ENCODE results near the gene GRM4.
A peak's percentile ranks its signal among the peaks of the same experiment; 100 is the strongest.

DNA sequence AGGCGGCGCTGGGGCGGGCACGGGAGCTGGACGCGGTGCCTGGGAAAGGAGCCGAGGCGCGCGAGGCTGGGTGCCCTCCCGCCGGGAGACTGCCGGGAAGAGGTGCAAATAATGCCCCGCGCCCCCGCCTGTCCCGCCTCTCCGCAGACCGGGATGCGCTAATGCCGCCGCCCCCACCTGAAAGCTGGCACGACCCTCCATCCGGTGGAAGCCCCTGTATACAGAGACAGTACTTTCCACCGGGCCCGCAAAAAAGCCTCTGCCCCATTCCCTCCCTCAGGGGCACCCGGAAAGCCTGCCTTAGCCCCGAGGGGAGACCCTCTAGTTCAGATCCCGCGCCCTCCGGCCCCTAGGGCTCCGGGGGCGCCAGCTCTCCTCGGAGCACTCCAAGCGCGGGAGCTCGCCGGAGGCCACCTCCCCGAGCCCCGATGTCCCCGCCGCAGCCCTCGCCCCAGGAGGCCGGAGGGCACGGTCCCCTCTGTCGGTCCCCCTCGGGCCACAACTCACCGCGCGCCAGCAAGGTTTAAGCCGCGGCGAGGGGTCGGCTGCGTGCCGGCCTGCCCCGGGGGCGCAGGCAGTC lies 1.2 kb downstream of the GRM4 start:
- TF ChIP-seq, protein P1, sequence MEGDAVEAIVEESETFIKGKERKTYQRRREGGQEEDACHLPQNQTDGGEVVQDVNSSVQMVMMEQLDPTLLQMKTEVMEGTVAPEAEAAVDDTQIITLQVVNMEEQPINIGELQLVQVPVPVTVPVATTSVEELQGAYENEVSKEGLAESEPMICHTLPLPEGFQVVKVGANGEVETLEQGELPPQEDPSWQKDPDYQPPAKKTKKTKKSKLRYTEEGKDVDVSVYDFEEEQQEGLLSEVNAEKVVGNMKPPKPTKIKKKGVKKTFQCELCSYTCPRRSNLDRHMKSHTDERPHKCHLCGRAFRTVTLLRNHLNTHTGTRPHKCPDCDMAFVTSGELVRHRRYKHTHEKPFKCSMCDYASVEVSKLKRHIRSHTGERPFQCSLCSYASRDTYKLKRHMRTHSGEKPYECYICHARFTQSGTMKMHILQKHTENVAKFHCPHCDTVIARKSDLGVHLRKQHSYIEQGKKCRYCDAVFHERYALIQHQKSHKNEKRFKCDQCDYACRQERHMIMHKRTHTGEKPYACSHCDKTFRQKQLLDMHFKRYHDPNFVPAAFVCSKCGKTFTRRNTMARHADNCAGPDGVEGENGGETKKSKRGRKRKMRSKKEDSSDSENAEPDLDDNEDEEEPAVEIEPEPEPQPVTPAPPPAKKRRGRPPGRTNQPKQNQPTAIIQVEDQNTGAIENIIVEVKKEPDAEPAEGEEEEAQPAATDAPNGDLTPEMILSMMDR (IDR thresholded peaks at IDR 0.05), result no peak
- TF ChIP-seq EZH2 (IDR thresholded peaks at IDR 0.05) (peak; percentile 71), EZH2phosphoT487 (IDR thresholded peaks at IDR 0.05) (peak; percentile 64)
